Activated naive CD4-positive, alpha-beta T cell treated with anti-CD3 and anti-CD28 coated beads, Interleukin-2, amount 10 ng/mL, durations not matched to agents 5 hours and 36 hours (primary cell): ENCODE measurements around the gene MAGEA10. TPM values are rescaled to one million over a fixed set of nuclear protein-coding genes. Genes with fewer than 3 reads are reported as not detected.

Experiments used
- total RNA-seq, 2 experiments: library from RNA; stranded (reverse); gene quantifications; one replicate each; pipeline ENCODE4 v1.2.3, GENCODE V29; 2021

MAGEA10 gene
- not detected for total RNA-seq

GRCh38 chrX:152138388-152138784, at the start of gene MAGEA10:
TSS of gene MAGEA10 (minus strand) at chrX:152138577. CDS start at chrX:152135620, 2,957 bp downstream.

Other genes with a start within 250 kb of the MAGEA10 start
- not detected for gene MAGEA4, start 225.7 kb downstream of the MAGEA10 start, total RNA-seq
- gene GABRE, start 163.9 kb downstream of the MAGEA10 start, total RNA-seq = not detected